Neuron (in vitro differentiated cells): ENCODE results near the gene TNIP2.
"Not testable (repeated sequence)": the region's sequence is repeated elsewhere in the genome, so short reads cannot be mapped to it uniquely, and the experiment has no call there.

ENCODE experiments used
- H2AFZ ChIP-seq: one replicate; pipeline ENCODE4 v1.6.1; 2013; ENCODE audit warnings: low read depth, mild to moderate bottlenecking, inconsistent platforms, low read length, moderate library complexity
- H3K27me3 ChIP-seq: one replicate; pipeline ENCODE4 v1.6.1; 2013; ENCODE audit warnings: low read length; ENCODE audit not compliant: insufficient read depth
- H3K36me3 ChIP-seq: one replicate; pipeline ENCODE4 v1.6.1; 2013; ENCODE audit warnings: low read length; ENCODE audit not compliant: insufficient read depth
- H3K4me1 ChIP-seq: one replicate; pipeline ENCODE4 v1.6.1; 2013; ENCODE audit warnings: low read length; ENCODE audit not compliant: insufficient read depth
- H3K4me3 ChIP-seq: 2 replicates; pipeline ENCODE4 v1.5.1; 2013; ENCODE audit warnings: mild to moderate bottlenecking, low read length, moderate library complexity
- H3K9me3 ChIP-seq: one replicate; pipeline ENCODE4 v1.6.1; 2013; ENCODE audit warnings: low read length

TNIP2 gene

GRCh38 chr4:2741626-2742025 is 14.5 kb downstream of the TNIP2 start:
- Histone ChIP-seq H3K4me3 (no peak overlapping the region), H3K9me3 (no peaks in the 10 kb centered on the region), H2AFZ (no peak overlapping the region), H3K36me3 (peaks cover 45% of the 10 kb centered on the region), H3K4me1 (peaks cover 3% of the 10 kb centered on the region), H3K27me3 (no peaks in the 10 kb centered on the region)

GRCh38 chr4:2738296-2738695 is 17.8 kb downstream of the TNIP2 start:
- not testable (repeated sequence) for H2AFZ ChIP-seq, H3K4me3 ChIP-seq, H3K9me3 ChIP-seq, H3K4me1 ChIP-seq, H3K27me3 ChIP-seq
- peaks cover 21% of the 10 kb centered on the region for H3K36me3 ChIP-seq

- peaks cover 8% of the 10 kb centered on the region for H3K9me3 ChIP-seq
- no peak overlapping the region for H3K4me3 ChIP-seq
- H3K4me1 ChIP-seq = no peaks in the 10 kb centered on the region
- H2AFZ ChIP-seq = no peak overlapping the region
- peaks cover 30% of the 10 kb centered on the region for H3K36me3 ChIP-seq
- H3K27me3 ChIP-seq = no peaks in the 10 kb centered on the region
Measured at GRCh38 chr4:2735869-2736268, 20.3 kb downstream of the TNIP2 start.

- H3K36me3 ChIP-seq = peaks cover 34% of the 10 kb centered on the region
- no peak overlapping the region for H3K4me3 ChIP-seq
- H3K9me3 ChIP-seq = peaks cover 8% of the 10 kb centered on the region
- no peaks in the 10 kb centered on the region for H3K4me1 ChIP-seq
- no peaks in the 10 kb centered on the region for H3K27me3 ChIP-seq
- H2AFZ ChIP-seq = no peak overlapping the region
Measured at GRCh38 chr4:2734612-2735011, 21.5 kb downstream of the TNIP2 start.

GRCh38 chr4:2733844-2734574 is 22.1 kb downstream of the TNIP2 start:
- H3K4me3 ChIP-seq = no peak overlapping the region
- peaks cover 8% of the 10 kb centered on the region for H3K9me3 ChIP-seq
- H3K36me3 ChIP-seq = peaks cover 39% of the 10 kb centered on the region
- H3K4me1 ChIP-seq = no peaks in the 10 kb centered on the region
- no peaks in the 10 kb centered on the region for H3K27me3 ChIP-seq
- no peak overlapping the region for H2AFZ ChIP-seq

GRCh38 chr4:2733001-2733843 is 22.9 kb downstream of the TNIP2 start:
- H3K36me3 ChIP-seq = peaks cover 44% of the 10 kb centered on the region
- no peak overlapping the region for H2AFZ ChIP-seq
- H3K4me1 ChIP-seq = no peaks in the 10 kb centered on the region
- no peaks in the 10 kb centered on the region for H3K27me3 ChIP-seq
- peaks cover 8% of the 10 kb centered on the region for H3K9me3 ChIP-seq
- H3K4me3 ChIP-seq = no peak overlapping the region

GRCh38 chr4:2732526-2732925 is 23.6 kb downstream of the TNIP2 start:
- H3K9me3 ChIP-seq = peaks cover 8% of the 10 kb centered on the region
- no peak overlapping the region for H3K4me3 ChIP-seq
- peaks cover 46% of the 10 kb centered on the region for H3K36me3 ChIP-seq
- no peaks in the 10 kb centered on the region for H3K27me3 ChIP-seq
- H3K4me1 ChIP-seq = no peaks in the 10 kb centered on the region
- no peak overlapping the region for H2AFZ ChIP-seq

- Histone ChIP-seq H3K36me3 (peaks cover 46% of the 10 kb centered on the region), H2AFZ (no peak overlapping the region), H3K27me3 (no peaks in the 10 kb centered on the region), H3K4me1 (no peaks in the 10 kb centered on the region), H3K9me3 (peaks cover 8% of the 10 kb centered on the region), H3K4me3 (no peak overlapping the region)
Measured at GRCh38 chr4:2731907-2732317, 24.2 kb downstream of the TNIP2 start.

GRCh38 chr4:2729533-2729875 is 26.6 kb downstream of the TNIP2 start:
- Histone ChIP-seq H3K4me1 (no peaks in the 10 kb centered on the region), H2AFZ (no peak overlapping the region), H3K27me3 (no peaks in the 10 kb centered on the region), H3K36me3 (peaks cover 53% of the 10 kb centered on the region), H3K9me3 (peaks cover 6% of the 10 kb centered on the region), H3K4me3 (no peak overlapping the region)

GRCh38 chr4:2728806-2729532 is 27.2 kb downstream of the TNIP2 start:
- Histone ChIP-seq H3K27me3 (no peaks in the 10 kb centered on the region), H3K4me3 (no peak overlapping the region), H2AFZ (no peak overlapping the region), H3K4me1 (no peaks in the 10 kb centered on the region), H3K9me3 (peaks cover 6% of the 10 kb centered on the region), H3K36me3 (peaks cover 55% of the 10 kb centered on the region)

- peaks cover 6% of the 10 kb centered on the region for H3K9me3 ChIP-seq
- H3K36me3 ChIP-seq = peaks cover 50% of the 10 kb centered on the region
- no peaks in the 10 kb centered on the region for H3K27me3 ChIP-seq
- no peak overlapping the region for H3K4me3 ChIP-seq
- H2AFZ ChIP-seq = no peak overlapping the region
- H3K4me1 ChIP-seq = no peaks in the 10 kb centered on the region
Measured at GRCh38 chr4:2728221-2728620, 27.9 kb downstream of the TNIP2 start.

- not testable (repeated sequence) for H3K27me3 ChIP-seq, H3K4me1 ChIP-seq, H3K9me3 ChIP-seq, H2AFZ ChIP-seq, H3K4me3 ChIP-seq
- peaks cover 45% of the 10 kb centered on the region for H3K36me3 ChIP-seq
Measured at GRCh38 chr4:2726881-2727280, 29.3 kb downstream of the TNIP2 start.

GRCh38 chr4:2725380-2725779 is 30.8 kb downstream of the TNIP2 start:
- no peak overlapping the region for H3K4me3 ChIP-seq
- no peaks in the 10 kb centered on the region for H3K27me3 ChIP-seq
- no peaks in the 10 kb centered on the region for H3K4me1 ChIP-seq
- no peak overlapping the region for H2AFZ ChIP-seq
- H3K36me3 ChIP-seq = peaks cover 49% of the 10 kb centered on the region
- H3K9me3 ChIP-seq = no peaks in the 10 kb centered on the region
